NK-92 (cell line): Measurements from ENCODE around the gene SSH2.
"Not testable (repeated sequence)": the region's sequence is repeated elsewhere in the genome, so short reads cannot be mapped to it uniquely, and the experiment has no call there.

Source experiments
- DNase-seq: peaks from one replicate; lab custom pipeline; 2025; ENCODE audit not compliant: unreplicated experiment; lab: John Stamatoyannopoulos, UW

Gene SSH2

GRCh38 chr17:29931231-29931932, 1.4 kb upstream of the SSH2 start:
- peak; percentile 23 for DNase-seq

GRCh38 chr17:29930409-29931010, 482 bp upstream of the SSH2 start:
- DNase-seq = no peak

GRCh38 chr17:29929006-29929532, 959 bp downstream of the SSH2 start:
- no peak for DNase-seq

GRCh38 chr17:29927546-29927945, 2.5 kb downstream of the SSH2 start:
- no peak for DNase-seq

- no peak for DNase-seq
These were observed 5.2 kb downstream of the SSH2 start for GRCh38 chr17:29924786-29925185.

GRCh38 chr17:29918922-29919856, 10.8 kb downstream of the SSH2 start:
- no peak for DNase-seq

- no peak for DNase-seq
These were observed 12.0 kb downstream of the SSH2 start for GRCh38 chr17:29918016-29918415.

- DNase-seq = no peak
These were observed 15.1 kb downstream of the SSH2 start for GRCh38 chr17:29914819-29915537.

- no peak for DNase-seq
These were observed 18.3 kb downstream of the SSH2 start for GRCh38 chr17:29911641-29912177.

GRCh38 chr17:29909236-29910003, 20.6 kb downstream of the SSH2 start:
- DNase-seq = no peak

GRCh38 chr17:29906969-29907368, 23.1 kb downstream of the SSH2 start:
- no peak for DNase-seq

GRCh38 chr17:29905879-29906167, 24.2 kb downstream of the SSH2 start:
- DNase-seq = no peak

- no peak for DNase-seq
These were observed 24.7 kb downstream of the SSH2 start for GRCh38 chr17:29905086-29905878.

- DNase-seq = no peak
These were observed 26.6 kb downstream of the SSH2 start for GRCh38 chr17:29903471-29903870.

GRCh38 chr17:29897136-29897535, 32.9 kb downstream of the SSH2 start:
- not testable (repeated sequence) for DNase-seq

- no peak for DNase-seq
These were observed 37.8 kb downstream of the SSH2 start for GRCh38 chr17:29892201-29892600.

- no peak for DNase-seq
These were observed 38.9 kb downstream of the SSH2 start for GRCh38 chr17:29891131-29891530.

GRCh38 chr17:29885031-29885640, 44.9 kb downstream of the SSH2 start:
- no peak for DNase-seq

GRCh38 chr17:29883497-29883896, 46.5 kb downstream of the SSH2 start:
- no peak for DNase-seq
